SKM-1 treated with dmso at 0.1 percent for 144 hours (cell line): Measurements from ENCODE around the gene IP6K2.
A peak's percentile ranks its signal among the peaks of the same experiment; 100 is the strongest.
"Not testable (repeated sequence)": the region's sequence is repeated elsewhere in the genome, so short reads cannot be mapped to it uniquely, and the experiment has no call there.

Experiments used
- DNase-seq: peaks from one replicate; lab custom pipeline; 2025; ENCODE audit not compliant: unreplicated experiment; lab: John Stamatoyannopoulos, UW

The IP6K2 gene, protein sequence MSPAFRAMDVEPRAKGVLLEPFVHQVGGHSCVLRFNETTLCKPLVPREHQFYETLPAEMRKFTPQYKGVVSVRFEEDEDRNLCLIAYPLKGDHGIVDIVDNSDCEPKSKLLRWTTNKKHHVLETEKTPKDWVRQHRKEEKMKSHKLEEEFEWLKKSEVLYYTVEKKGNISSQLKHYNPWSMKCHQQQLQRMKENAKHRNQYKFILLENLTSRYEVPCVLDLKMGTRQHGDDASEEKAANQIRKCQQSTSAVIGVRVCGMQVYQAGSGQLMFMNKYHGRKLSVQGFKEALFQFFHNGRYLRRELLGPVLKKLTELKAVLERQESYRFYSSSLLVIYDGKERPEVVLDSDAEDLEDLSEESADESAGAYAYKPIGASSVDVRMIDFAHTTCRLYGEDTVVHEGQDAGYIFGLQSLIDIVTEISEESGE

DNA sequence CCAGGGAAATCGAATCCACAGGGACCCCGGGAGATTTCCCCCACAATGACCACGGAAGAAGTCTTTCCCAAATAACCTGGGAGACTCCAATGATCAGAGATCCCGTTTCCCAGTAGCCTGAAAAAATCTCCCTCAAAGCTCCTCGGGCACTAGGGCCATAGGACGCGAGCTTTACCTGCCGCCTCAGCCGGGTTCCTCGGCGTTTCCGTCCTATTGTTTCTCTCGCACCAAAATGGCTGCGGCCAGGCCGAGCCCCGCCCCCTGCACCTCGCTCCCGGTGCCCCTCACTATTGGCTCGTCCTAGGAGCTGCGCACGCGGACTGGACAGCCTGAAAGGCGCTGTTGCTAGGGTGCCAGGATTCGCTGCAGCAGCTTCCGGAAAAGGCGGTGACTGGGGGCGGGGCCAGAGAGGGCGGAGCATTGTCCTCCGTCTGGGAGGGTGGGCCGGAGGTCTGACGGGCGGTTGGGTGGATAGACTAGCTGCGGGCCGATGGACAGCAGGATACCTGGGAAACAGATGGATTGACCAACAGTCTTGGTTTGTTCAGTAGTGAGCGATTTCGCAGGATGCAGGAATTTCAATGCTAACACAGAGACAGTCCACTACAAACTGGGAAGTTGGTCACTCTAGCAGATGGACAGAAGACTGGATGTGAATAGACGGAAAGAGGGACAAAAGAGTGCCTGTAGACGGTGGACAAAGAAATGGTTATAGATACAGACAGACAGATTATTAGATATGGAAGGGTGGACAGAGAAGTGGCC lies at the start of gene IP6K2:
TSS of gene IP6K2 (minus strand) at position 240 of the 765 bp plus-strand sequence. CDS start 21,930 bp downstream, outside the sequence.
- peak; percentile 95 for DNase-seq

DNA sequence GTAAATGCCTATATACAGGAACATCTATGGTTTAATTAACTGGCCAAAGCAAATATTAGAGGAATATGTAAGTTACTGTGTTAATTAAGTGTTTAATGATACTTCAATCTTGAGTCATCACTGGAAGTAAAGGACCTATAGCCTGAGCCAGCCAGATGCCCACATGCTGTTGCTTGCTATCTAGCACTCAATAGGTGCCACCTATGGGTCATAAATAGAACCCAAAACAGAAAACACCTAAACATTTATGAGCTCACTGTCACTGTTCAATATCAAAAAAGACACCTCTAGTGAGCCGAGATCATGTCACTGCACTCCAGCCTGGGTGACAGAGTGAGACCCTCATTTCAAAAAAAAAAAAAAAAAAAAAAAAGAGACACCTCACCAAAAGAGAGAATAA lies 48.4 kb upstream of the IP6K2 start:
- no peak for DNase-seq

DNA sequence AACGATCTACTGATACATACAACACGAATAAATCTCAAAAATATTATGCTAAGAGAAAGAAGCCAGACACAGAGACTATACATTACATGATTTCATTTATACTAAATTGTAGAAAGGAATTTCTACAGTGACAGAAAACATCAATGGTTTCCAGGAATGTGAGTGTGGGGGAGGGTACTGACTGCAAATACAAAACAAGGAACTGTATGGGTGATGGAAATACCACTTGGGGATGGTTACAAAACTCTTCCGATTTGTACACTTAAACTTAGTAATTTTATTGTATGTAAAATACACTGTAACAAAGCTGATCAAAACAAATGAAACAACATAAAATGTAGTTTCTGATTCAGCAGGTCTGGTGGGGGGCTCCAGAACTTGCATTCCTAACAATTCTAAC lies 45.8 kb upstream of the IP6K2 start:
- DNase-seq, result no peak

DNA sequence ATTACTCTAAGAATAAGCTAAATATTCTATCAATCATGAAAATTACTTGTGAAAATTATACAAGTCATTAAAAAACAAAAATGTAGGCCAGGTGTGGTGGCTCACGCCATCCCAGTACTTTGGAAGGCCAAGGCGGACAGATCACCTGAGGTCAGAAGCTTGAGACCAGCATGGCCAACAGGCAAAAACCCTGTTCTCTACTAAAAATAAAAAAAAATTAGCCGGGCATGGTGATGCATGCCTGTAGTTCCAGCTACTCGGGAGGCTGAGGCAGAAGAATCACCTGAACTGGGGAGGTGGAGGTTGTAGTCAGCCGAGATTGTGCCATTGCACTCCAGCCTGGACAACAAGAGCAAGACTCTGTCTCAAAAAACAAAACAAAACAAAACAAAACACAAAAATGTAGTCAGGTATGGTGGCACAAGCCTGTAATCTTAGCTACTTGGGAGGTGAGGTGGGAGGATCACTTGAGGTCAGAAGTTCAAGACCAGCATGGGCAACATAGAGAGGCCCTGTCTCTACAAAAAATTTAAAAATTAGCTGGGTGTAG lies 43.0 kb upstream of the IP6K2 start:
- DNase-seq, result not testable (repeated sequence)

DNA sequence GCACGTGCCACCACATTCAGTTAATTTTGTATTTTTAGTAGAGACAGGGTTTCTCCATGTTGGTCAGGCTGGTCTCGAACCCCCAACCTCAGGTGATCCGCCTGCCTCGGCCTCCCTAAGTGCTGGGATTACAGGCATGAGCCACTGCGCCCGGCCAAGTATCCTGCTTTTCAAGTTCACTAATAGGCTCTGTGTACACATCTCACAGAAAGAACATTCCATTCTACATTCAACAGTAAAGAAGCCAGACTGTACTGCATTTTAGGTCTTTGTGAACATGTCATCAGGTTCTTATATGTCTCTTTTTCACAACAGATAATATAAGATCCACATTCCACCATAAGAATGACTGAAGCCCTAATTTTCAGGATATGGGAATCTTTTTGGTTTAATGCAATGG lies 42.5 kb upstream of the IP6K2 start:
- DNase-seq, result not testable (repeated sequence)

DNA sequence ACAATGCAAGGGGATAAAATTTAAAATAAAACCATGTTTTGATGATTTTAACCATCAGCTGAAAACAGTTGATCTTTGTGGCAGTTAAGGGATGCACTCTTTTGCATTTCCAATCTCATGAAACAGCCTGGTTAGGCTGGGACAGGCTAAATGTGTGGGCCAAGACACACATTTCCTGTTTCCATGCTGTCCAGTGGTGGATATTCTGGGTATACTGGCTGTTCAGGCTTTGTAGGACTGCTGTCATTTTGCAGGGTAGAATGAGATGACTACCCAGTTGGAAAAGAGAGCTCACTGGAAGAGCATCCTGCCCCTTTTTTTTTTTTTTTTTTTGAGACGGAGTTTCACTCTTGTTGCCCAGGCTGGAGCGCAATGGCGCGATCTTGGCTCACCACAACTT lies 42.0 kb upstream of the IP6K2 start:
- no peak for DNase-seq

DNA sequence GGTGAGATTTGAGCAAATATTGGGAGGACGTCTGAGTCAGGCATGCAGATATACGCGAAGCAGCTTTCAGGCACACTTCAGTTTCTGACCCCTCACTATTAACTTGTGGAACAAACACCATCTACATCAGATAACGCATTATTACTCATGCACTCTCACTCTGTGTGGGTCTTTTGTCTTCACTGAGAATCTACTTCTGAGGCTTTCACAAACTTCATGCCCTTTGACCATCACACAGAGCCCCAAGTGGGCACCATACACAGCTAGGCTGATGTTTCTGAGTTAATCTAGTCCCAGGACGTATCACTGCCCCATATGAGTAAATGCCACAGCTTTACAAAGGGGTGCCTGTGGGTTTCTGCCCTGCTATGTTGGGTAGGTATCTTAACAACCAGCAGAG lies 39.6 kb upstream of the IP6K2 start:
- DNase-seq, result no peak

DNA sequence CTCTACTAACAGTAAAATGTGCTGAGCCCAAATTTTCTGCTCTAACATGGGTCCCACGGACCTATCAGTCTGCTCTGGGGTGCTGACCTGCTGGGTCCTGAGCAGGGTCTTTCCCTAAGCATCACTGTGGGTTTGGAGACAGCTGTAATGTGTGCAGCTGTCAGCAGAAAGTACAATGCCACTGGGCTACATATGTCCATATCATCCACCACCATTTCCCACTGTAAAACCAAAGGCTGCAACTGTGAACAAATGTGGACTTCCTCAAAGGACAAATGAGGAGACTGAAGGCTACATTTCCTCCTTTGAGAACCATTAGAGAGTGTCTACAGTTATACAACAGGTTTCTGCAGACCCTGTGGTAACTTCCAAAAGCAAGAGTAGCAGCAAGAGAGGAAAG lies 33.8 kb upstream of the IP6K2 start:
- no peak for DNase-seq

DNA sequence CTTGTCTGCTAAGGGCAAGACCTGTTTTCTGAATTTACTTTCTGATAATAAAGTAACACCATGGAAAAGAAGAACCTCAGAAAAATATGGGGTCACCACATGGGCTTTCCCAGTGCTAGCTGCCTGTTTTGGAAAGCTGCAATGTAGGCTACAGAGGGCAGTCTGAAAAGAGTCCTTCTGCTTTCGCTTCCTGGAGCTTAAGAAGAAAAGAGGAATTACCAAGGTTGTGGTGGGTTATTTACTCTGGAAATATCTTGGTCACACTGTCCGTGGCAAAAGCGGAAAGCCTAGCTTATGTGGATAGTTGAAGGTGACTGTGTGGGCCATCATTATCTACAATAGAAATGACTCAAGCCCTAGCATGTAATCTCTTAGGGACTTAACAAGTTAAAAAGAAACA lies 31.7 kb upstream of the IP6K2 start:
- DNase-seq, result no peak

DNA sequence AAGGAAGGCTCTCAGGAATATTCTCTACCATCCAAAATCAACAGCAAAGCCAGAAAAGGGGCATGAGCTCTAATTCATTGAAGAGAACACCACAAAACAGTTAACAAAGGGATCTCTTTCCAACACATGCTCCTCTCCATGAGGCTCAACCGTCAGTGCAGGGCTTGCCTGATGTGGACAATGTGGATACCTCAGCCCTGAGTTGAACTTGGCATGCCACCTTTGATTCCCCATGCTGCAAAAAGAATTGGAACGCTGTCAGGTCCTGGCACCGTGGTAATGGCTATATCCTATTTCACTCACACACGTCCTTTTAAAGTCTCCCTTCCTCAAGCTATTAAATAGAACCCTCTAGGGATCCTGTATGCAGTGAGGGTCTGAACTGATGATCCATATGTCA lies 30.7 kb upstream of the IP6K2 start:
- no peak for DNase-seq

DNA sequence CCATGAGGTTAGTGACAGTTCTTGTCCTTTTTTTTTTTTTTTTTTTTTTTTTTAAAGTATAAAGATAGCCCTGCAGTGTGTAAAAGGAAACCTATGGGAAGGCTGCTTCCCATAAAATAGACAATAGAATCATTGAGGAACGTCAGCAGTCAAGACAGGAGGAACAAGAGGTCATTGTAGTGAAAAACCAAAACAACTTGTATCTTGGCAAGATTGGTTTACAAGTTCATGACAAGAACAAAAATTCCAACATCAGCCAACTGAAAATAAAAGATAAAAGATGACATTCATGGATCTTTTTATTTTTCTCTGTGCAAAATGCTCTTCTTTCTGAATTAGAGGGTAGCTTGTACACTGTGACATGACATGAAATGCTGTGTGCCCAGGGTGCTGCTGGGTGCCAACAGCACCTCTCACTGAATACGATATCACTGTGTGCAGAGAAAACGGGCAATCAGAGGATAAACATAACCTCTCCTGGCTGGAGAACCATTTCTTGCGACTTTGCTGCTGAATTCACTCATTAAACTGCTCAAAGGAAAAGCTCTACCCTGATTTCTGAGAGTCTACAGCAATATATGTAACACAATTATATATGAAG lies 30.1 kb upstream of the IP6K2 start:
- DNase-seq, result no peak

DNA sequence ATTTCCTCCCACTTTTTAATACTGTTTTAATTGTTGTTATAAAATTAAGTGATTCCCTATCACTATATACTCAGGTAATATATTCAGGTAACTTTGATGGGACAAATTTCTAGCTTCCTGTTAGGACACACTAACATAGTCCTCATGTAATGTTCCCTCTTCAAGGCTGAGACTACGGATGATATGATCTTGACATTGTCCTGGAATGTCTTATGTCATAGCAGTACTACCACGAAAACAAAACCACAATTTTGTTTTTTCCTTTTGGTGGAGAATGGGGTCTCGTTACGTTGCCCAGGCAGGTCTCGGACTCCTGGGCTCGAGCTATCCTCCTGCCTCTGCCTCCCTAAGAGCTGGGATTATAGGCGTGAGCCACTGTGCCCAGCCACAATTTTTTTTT lies 26.8 kb upstream of the IP6K2 start:
- no peak for DNase-seq

DNA sequence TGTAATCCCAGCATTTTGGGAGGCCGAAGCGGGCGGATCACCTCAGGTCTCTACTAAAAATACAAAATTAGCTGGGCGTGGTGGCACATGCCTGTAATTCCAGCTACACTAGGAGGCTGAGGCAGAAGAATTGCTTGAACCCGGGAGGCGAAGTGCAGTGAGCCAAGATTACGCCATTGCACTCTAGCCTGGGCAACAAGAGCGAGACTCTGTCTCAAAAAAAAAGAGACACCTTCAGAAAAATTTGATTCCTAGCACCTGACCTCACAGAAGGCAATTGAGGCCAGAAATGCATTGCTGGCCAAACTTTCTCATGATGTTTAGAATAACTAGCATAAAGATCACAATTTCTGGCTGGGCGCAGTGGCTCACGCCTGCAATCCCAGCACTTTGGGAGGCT lies 24.2 kb upstream of the IP6K2 start:
- not testable (repeated sequence) for DNase-seq

DNA sequence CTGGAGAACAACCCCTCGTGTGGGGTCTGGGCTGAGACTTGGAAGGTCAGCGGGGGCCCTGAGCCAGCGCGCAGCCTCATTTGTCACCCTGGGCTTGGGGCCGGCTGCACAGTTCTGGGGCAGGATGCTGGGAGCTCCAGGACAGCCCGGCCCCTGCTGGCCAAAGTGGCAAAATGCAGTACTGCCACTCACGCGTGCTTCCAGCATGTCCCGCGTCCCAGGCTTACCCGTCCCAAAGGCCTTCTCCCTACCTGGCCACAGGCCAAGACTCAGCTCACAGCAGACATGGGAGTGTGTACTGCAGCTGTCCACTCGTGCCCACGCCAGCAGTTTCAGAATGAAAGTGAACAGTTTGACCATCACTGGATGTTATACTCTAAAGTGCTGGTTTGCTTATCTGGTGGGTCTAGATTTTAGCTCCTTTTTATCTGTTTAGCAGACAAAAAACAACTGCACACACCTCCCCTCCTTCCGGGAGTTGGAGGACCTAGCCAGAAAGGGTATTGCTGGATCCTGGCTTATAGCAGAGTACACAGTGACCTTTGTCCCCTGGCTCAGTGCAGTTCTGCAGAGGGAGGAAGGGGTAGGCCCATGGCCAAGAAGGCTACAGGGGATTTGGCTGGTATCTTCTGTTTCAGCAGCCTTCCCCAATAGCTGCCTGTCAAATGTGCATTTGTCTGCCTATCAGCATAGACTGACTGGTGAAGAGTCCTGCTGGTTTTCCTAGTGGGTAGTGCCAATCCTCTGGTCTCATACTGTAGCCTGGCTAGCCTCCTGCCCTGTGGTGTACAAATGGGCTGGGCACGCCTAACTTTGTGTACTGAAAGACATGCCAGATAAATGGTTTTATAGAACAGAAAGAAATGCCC lies 23.2 kb upstream of the IP6K2 start:
- DNase-seq, result no peak

DNA sequence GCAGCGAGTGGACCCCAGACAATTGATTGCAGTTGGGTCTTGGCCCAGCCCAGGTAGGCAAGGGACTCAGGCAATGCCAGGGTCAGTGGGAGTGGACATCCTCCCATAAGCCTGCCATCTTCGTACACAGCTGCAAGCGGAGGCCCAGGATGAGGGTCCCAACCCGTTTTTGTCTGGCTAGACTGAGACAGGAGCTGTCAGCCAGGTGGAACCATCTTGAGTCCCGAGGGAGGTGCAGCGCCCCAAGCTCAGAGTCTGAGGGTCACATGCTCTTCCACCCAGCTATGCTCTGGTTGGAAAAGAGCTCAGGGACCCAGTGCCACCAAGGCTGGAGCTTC lies 22.6 kb upstream of the IP6K2 start:
- no peak for DNase-seq

DNA sequence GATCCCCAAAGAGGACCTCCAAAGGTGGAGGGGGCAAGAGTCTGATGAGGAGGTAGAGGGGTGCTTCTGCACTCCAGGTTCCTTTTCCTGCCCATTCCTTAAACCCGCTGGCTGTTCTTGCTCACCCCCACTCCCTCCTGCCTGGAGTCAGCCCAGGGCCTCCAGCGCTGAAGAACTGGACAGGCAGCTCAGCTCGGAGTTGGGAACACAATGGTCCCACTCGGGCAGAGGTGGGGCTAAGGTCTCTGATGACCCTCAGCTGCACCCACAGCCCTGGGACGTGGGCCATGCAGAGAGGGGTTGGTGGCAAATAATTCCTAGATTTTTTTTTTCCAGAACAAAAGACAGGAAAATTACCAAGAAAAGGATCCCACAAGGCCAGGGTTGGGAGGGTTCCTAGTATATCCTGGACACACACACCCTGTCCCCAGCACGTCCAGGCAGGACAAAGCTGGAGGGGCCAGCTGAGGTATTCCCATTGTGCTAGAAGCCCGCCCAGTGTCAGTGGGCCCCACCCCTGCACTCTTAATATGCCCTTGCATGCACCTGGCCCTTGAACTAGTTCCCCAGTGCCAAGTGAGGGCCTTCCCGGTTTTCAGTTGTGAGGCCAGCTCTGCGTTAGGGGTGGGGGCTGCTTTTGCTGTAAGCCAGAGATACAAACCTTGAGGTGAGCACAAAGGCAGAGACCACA lies 22.1 kb upstream of the IP6K2 start:
- DNase-seq, result no peak

DNA sequence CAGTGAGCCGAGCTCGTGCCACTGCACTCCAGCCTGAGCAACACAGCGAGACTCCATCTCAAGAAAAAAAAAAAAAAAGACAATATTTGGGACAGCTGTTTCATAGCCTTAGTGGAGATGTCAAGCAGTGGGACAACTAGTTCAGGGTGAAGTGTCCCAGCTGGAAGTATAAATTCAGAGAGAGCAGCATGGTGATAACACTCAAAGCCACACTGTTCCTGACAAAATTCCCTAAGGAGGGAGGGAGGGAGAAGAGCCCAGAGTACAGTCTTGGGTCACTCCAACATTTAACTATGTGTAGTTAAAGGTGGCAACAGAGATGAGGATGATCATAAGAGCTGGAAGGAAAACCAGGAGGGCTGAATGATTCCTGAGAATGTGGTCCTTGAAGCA lies 21.1 kb upstream of the IP6K2 start:
- no peak for DNase-seq

DNA sequence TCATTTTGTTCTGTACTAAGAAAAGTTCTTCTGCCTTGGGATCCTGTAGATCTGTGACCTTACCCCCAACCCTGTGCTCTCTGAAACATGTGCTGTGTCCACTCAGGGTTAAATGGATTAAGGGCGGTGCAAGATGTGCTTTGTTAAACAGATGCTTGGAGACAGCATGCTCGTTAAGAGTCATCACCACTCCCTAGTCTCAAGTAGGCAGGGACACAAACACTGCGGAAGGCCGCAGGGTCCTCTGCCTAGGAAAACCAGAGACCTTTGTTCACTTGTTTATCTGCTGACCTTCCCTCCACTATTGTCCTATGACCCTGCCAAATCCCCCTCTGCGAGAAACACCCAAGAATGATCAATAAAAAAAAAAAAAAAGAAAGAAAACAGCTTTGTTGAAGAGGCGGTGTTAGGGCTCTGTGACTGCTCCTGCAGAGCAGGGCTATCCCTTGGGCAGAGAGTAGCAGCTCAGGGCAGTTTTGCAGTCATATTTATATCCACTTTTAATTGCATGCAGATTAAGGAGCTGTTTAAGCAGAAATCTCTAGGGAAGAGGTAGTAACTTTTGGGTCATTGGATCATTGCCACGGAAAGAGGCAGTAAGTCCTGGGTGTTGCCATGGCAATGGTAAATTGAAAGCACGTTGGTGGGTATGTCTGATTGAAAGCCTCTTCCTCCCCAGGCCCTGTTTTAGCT lies 18.2 kb upstream of the IP6K2 start:
- not testable (repeated sequence) for DNase-seq

DNA sequence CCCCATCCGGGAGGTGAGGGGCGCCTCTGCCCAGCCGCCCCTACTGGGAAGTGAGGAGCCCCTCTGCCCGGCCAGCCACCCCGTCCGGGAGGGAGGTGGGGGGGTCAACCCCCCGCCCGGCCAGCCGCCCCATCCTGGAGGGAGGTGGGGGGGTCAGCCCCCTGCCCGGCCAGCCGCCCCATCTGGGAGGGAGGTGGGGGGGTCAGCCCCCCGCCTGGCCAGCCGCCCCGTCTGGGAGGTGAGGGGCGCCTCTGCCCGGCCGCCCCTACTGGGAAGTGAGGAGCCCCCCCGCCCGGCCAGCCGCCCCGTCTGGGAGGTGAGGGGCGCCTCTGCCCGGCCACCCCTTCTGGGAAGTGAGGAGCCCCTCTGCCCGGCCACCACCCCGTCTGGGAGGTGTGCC lies 17.5 kb upstream of the IP6K2 start:
- not testable (repeated sequence) for DNase-seq
